Astrocyte of the spinal cord (primary cell): Measurements from ENCODE around the gene ABLIM2.

ENCODE experiments used
- DNase-seq: peaks from one replicate; pipeline ENCODE4 v3.0.0; 2011; ENCODE audit warnings: low read depth, low spot score
- H3K4me3 ChIP-seq: 2 replicates; pipeline ENCODE4 v1.5.1; 2011; ENCODE audit warnings: low read depth, mild to moderate bottlenecking, low read length, moderate library complexity
- in situ Hi-C: cut with HindIII; loops from 2 replicates; pipeline ENCODE4 v1.10.0; 2017; ENCODE audit warnings: low sequenced_read_pairs
- TF ChIP-seq, protein P1 (sequence below): IDR thresholded peaks from 2 replicates; pipeline ENCODE4 v1.5.1; 2012; ENCODE audit warnings: low read depth, mild to moderate bottlenecking, low read length, inconsistent platforms

ABLIM2 gene

DNA sequence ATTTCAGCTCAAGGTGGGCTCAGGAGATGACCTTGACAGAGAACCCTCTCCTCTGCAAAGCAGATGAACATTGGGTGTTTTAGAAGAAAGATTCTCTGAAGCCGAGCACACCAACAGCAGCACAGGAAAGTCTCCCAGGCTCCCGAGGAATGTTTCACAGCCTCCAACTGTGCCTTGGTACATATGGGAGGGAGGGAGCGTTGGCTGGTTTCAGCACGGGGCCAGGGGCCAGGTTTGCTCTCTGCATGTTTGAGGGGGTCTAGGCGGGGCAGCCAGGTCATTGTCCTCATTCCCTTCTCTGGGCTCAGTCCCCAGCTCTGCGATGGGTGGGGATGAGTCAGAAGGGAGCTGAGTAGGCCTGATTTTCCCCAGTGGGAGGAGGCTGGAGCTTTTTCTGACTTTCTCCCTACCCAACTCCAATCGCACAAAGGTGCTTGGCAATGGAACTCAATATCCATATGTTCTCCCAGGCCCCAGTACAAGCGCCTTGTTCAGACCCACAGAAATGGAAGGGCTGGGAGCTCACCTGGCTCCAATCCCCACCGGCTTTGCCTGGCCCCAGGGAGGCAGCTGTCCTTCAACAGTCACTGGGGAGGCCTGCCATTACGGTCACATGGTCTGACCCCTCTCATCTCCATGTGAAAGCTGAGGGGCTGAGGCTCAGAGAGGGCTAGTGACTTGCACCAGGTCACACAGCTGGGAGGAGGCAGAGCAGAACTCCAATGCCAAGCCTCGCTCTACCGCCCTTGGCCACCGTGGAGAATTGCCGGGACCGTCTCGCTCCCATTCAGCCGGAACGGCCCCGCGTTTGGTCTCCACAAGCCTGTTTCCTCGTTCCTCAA is 110.6 kb downstream of the ABLIM2 start:
- H3K4me3 ChIP-seq: no peak overlapping the region
- no peak for DNase-seq
- TF ChIP-seq, protein P1, sequence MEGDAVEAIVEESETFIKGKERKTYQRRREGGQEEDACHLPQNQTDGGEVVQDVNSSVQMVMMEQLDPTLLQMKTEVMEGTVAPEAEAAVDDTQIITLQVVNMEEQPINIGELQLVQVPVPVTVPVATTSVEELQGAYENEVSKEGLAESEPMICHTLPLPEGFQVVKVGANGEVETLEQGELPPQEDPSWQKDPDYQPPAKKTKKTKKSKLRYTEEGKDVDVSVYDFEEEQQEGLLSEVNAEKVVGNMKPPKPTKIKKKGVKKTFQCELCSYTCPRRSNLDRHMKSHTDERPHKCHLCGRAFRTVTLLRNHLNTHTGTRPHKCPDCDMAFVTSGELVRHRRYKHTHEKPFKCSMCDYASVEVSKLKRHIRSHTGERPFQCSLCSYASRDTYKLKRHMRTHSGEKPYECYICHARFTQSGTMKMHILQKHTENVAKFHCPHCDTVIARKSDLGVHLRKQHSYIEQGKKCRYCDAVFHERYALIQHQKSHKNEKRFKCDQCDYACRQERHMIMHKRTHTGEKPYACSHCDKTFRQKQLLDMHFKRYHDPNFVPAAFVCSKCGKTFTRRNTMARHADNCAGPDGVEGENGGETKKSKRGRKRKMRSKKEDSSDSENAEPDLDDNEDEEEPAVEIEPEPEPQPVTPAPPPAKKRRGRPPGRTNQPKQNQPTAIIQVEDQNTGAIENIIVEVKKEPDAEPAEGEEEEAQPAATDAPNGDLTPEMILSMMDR: no peak
- in situ Hi-C loops: no loop called here

DNA sequence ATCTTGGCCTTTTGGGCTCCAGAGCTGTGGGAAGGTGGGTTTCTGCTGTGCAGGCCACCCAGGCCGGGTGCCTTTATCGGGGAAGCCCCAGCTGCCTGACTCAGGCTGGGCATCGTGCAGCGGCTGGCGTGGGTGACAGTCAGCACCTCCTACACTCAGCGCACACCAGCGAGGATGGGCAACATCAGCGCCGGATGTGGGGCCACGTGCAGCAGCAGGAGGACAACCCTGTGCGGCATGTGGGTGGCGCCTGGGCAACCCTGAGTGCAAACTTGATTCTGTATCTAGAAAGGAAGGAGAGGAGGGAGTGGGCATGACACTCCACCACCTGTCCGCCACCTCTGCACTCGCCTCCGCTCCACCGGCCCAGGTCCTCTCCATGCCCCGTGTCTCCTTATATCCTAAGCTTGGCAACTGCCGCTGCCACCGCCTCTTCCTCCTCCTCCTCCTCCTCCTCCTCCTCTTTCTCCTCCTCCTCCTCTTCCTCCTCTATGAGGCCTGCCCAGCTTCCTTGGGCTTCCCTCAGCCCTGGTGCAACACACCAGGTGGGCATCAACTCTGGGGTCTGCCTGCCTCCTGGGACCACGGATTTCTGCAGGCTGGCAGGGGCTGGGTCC is 111.6 kb downstream of the ABLIM2 start:
- TF ChIP-seq, protein P1: no peak
- DNase-seq: no peak

DNA sequence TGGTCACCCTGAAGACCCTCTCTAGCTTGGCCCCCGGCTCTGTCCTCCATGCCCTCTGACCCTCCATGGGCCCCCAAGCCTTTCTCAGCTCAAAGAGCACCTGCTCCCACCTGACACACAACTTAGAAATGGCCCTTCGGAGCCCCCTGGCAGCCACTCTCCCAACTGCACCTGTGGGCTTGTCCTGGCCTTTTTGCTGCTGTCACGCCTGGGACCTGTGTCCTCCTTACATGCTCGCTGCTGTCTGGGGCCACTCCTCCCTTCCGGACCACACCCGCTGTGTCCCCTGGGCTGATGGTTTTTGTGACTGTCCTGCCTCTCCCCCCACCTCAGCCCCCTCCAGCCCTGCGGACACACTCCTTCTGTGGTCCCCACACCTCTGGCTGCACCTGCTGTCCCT is 112.7 kb downstream of the ABLIM2 start:
- TF ChIP-seq, protein P1: no peak
- DNase-seq: no peak
- in situ Hi-C loops: no loop called here
- no peak overlapping the region for H3K4me3 ChIP-seq

More for the DNA sequence above, 111.6 kb downstream of the ABLIM2 start:
- no peak overlapping the region for H3K4me3 ChIP-seq
- in situ Hi-C loops: no loop called here

DNA sequence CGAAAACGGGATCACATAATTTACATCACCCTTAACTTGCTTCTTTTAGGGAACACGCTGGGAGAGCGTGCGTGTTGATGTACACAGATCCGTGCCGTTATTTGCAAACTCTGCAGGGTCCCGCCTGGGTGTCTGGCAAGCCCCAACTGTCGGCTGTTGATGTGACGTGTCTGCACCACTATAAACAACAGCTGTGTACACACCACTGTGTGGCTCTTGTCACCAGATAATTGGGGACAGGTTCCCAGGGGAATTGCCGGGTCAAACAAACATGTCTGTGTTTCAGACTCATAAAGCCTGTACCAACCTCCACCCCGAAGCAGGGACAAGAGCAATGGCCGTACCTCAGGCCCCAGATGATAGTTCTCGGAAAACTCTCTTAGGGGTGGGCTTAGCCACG is 113.9 kb downstream of the ABLIM2 start:
- TF ChIP-seq, protein P1: no peak
- no peak overlapping the region for H3K4me3 ChIP-seq
- no peak for DNase-seq
- in situ Hi-C loops: no loop called here

DNA sequence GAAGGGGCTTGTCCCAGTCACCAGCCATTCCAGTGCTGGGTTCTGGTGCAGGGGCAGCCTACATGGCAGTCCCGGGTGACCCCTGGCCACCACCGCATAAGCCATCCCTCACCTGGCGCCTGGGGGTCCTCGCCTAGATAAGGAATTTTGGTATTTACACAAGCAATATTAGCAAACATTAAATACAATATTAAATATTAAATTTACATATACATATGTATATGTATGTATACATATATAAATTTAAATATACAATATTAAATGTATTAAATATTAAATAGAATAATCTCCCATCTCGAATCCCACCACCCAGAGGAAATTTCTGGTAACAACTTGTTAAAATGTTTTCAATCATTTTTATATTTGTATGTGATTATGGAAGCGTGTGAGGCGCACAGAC is 114.4 kb downstream of the ABLIM2 start:
- H3K4me3 ChIP-seq: no peak overlapping the region
- no peak for DNase-seq
- TF ChIP-seq, protein P1: no peak
- in situ Hi-C loops: no loop called here

DNA sequence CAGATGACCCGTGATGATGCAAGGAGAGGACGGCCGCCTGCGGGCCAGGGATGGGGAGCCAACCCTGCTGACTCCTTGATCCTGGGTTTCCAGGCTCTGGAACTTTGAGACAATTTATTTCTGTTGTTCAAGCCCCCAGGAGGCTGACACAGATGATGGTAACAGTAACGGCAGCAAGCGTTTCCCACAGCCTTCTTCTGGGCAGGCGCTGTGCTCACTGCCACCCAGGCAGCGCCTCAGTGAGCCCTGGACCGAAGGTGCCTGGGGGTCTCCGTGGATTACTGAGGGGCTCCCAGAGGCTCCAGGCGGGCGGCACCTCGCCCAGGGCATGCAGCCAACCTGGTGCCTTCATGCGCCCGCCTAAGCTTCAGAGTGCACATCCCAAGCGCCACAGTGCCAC is 115.0 kb downstream of the ABLIM2 start:
- H3K4me3 ChIP-seq: no peak overlapping the region
- no peak for DNase-seq
- in situ Hi-C loops: no loop called here
- TF ChIP-seq, protein P1: no peak
